H9 (cell line): ENCODE measurements around the gene PIK3R5. TPM values are rescaled to one million over a fixed set of nuclear protein-coding genes. Genes with fewer than 3 reads are reported as not detected.

Source experiments
- DNase-seq: peaks from one replicate; pipeline ENCODE4 v3.0.0-alpha.2; 2017
- H2AFZ ChIP-seq: one replicate; pipeline ENCODE4 v1.6.1; 2013; ENCODE audit warnings: mild to moderate bottlenecking, low read length, control low read depth, moderate library complexity
- H2AK5ac ChIP-seq: 2 replicates; pipeline ENCODE4 v1.6.1; 2013; ENCODE audit warnings: low read length, control low read depth, mixed read lengths; ENCODE audit not compliant: insufficient read length
- H2BK120ac ChIP-seq: one replicate; pipeline ENCODE4 v1.6.1; 2013; ENCODE audit warnings: low read depth, mild to moderate bottlenecking, low read length, control low read depth, inconsistent platforms; ENCODE audit not compliant: poor library complexity, severe bottlenecking
- H2BK12ac ChIP-seq: 2 replicates; pipeline ENCODE4 v1.6.1; 2013; ENCODE audit warnings: low read length, control low read depth, mixed read lengths, low read depth; ENCODE audit not compliant: insufficient read length
- H2BK15ac ChIP-seq: 2 replicates; pipeline ENCODE4 v1.6.1; 2013; ENCODE audit warnings: low read depth, low read length, control low read depth
- H2BK20ac ChIP-seq: one replicate; pipeline ENCODE4 v1.6.1; 2013; ENCODE audit warnings: low read depth, mild to moderate bottlenecking, low read length, control low read depth, inconsistent platforms; ENCODE audit not compliant: poor library complexity, severe bottlenecking
- H2BK5ac ChIP-seq: 2 replicates; pipeline ENCODE4 v1.6.1; 2013; ENCODE audit warnings: low read length, control low read depth, mixed read lengths; ENCODE audit not compliant: insufficient read length
- H3K14ac ChIP-seq: 2 replicates; pipeline ENCODE4 v1.6.1; 2013; ENCODE audit warnings: low read length, control low read depth; ENCODE audit not compliant: insufficient read depth
- H3K18ac ChIP-seq: 2 replicates; pipeline ENCODE4 v1.6.1; 2013; ENCODE audit warnings: low read depth, mild to moderate bottlenecking, mixed read lengths, low read length, control low read depth; ENCODE audit not compliant: insufficient read length
- H3K23ac ChIP-seq: 2 replicates; pipeline ENCODE4 v1.6.1; 2013; ENCODE audit warnings: low read length, control low read depth, mixed read lengths, low read depth; ENCODE audit not compliant: insufficient read length
- H3K23me2 ChIP-seq: 2 replicates; pipeline ENCODE4 v1.6.1; 2013; ENCODE audit warnings: low read depth, mild to moderate bottlenecking, mixed read lengths, low read length, control low read depth; ENCODE audit not compliant: insufficient read length, poor library complexity, severe bottlenecking
- H3K27ac ChIP-seq: 2 replicates; pipeline ENCODE4 v1.5.1; 2013; ENCODE audit warnings: low read length, control low read depth, mixed read lengths, low read depth; ENCODE audit not compliant: insufficient read length
- H3K27me3 ChIP-seq: 2 replicates; pipeline ENCODE4 v1.6.1; 2013; ENCODE audit warnings: low read length, control low read depth, inconsistent platforms; ENCODE audit not compliant: insufficient read depth
- H3K4ac ChIP-seq: 2 replicates; pipeline ENCODE4 v1.6.1; 2013; ENCODE audit warnings: low read depth, mild to moderate bottlenecking, control low read depth, inconsistent platforms, low read length, moderate library complexity
- H3K4me1 ChIP-seq: 2 replicates; pipeline ENCODE4 v1.6.1; 2013; ENCODE audit warnings: low read length, control low read depth, inconsistent platforms; ENCODE audit not compliant: insufficient read depth
- H3K4me2 ChIP-seq: 2 replicates; pipeline ENCODE4 v1.6.1; 2013; ENCODE audit warnings: low read length, control low read depth, mixed read lengths; ENCODE audit not compliant: insufficient read length, insufficient read depth
- H3K56ac ChIP-seq: 2 replicates; pipeline ENCODE4 v1.6.1; 2013; ENCODE audit warnings: low read depth, mild to moderate bottlenecking, mixed read lengths, low read length, control low read depth; ENCODE audit not compliant: insufficient read length
- H3K79me1 ChIP-seq: 2 replicates; pipeline ENCODE4 v1.6.1; 2013; ENCODE audit warnings: low read depth, mild to moderate bottlenecking, moderate library complexity, low read length, control low read depth, inconsistent platforms; ENCODE audit not compliant: insufficient read depth, poor library complexity, severe bottlenecking
- H3K79me2 ChIP-seq: 2 replicates; pipeline ENCODE4 v1.6.1; 2013; ENCODE audit warnings: low read length, control low read depth, inconsistent platforms; ENCODE audit not compliant: insufficient read depth
- H3K9ac ChIP-seq: 2 replicates; pipeline ENCODE4 v1.6.1; 2013; ENCODE audit warnings: low read length, control low read depth, mixed read lengths; ENCODE audit not compliant: insufficient read length; ENCODE audit errors: extremely low read depth
- H3K9me3 ChIP-seq: one replicate; pipeline ENCODE4 v1.6.1; 2013; ENCODE audit warnings: low read depth, low read length, inconsistent platforms; ENCODE audit not compliant: control insufficient read depth
- H3T11ph ChIP-seq: one replicate; pipeline ENCODE4 v1.6.1; 2013; ENCODE audit warnings: mild to moderate bottlenecking, low read length, control low read depth, inconsistent platforms
- H4K20me1 ChIP-seq: one replicate; pipeline ENCODE4 v1.6.1; 2013; ENCODE audit not compliant: control insufficient read depth, insufficient read length, insufficient read depth
- H4K5ac ChIP-seq: 2 replicates; pipeline ENCODE4 v1.6.1; 2013; ENCODE audit warnings: low read depth, mild to moderate bottlenecking, mixed read lengths, low read length, control low read depth; ENCODE audit not compliant: insufficient read length
- H4K8ac ChIP-seq: replicated peaks from 2 replicates; pipeline ENCODE4 v1.6.1; 2013; ENCODE audit warnings: low read length, control low read depth, mixed read lengths, low read depth; ENCODE audit not compliant: insufficient read length
- H4K91ac ChIP-seq: 2 replicates; pipeline ENCODE4 v1.6.1; 2013; ENCODE audit warnings: low read depth, mild to moderate bottlenecking, moderate library complexity, mixed read lengths, low read length, control low read depth; ENCODE audit not compliant: insufficient read length
- H3K27ac Mint-ChIP-seq, 3 experiments: 2 replicates in 2 of 3; 3 replicates in 1 of 3; pipeline ENCODE4 v1.8.0; 2020 to 2021; ENCODE audit warnings: mixed read lengths in 3 of 3, mild to moderate bottlenecking in 1 of 3, moderate library complexity in 1 of 3
- H3K27me3 Mint-ChIP-seq: 2 replicates; pipeline ENCODE4 v1.8.0; 2021; ENCODE audit warnings: low read depth, mild to moderate bottlenecking, moderate library complexity, mixed read lengths
- H3K36me3 Mint-ChIP-seq, 3 experiments: 2 replicates in 2 of 3; 3 replicates in 1 of 3; pipeline ENCODE4 v1.8.0; 2020 to 2021; ENCODE audit warnings: low read depth in 3 of 3, mixed read lengths in 3 of 3; ENCODE audit not compliant: insufficient read depth in 1 of 3
- H3K4me1 Mint-ChIP-seq, 2 experiments: 2 replicates each; pipeline ENCODE4 v1.8.0; 2020; ENCODE audit warnings: mixed read lengths in 2 of 2
- H3K4me3 Mint-ChIP-seq, 2 experiments: 2 replicates in 1 of 2; 3 replicates in 1 of 2; pipeline ENCODE4 v1.8.0; 2020 to 2021; ENCODE audit warnings: mild to moderate bottlenecking in 2 of 2, mixed read lengths in 2 of 2, moderate library complexity in 1 of 2
- H3K9me3 Mint-ChIP-seq, 2 experiments: 2 replicates in 1 of 2; 3 replicates in 1 of 2; pipeline ENCODE4 v1.8.0; 2020; ENCODE audit warnings: mild to moderate bottlenecking in 2 of 2, mixed read lengths in 2 of 2, moderate library complexity in 1 of 2
- CTCF ChIP-seq: fragments of 200-600 bp; sonication (generic); conservative IDR thresholded peaks from 3 replicates; pipeline ENCODE4 v1.8.0; 2021; ENCODE audit warnings: antibody characterized with exemption, mild to moderate bottlenecking
- WGBS: extraction: QIAGEN DNeasy Blood & Tissue Kit; methylation state at CpG from one replicate; pipeline ENCODE4 v1.1.7; 2013; ENCODE audit warnings: missing lambda C conversion rate, low lambda C conversion rate, mixed read lengths; ENCODE audit not compliant: insufficient read length; ENCODE audit errors: extremely low coverage; 5-methylcytosine and 5-hydroxymethylcytosine counted together
- total RNA-seq: library from RNA; stranded (reverse); gene quantifications from 2 replicates; pipeline ENCODE4 v1.2.1, GENCODE V29; 2021

Gene PIK3R5
- total RNA-seq, 1 experiment from 2014 or later = 1.4 TPM

GRCh38 chr17:8830141-8830540 lies 135.4 kb downstream of the PIK3R5 start:
- Histone ChIP-seq H3K14ac (no peak overlapping the region), H2BK120ac (no peak overlapping the region), H3K27me3 (no peaks in the 10 kb centered on the region), H2AFZ (no peak overlapping the region), H2BK12ac (no peak overlapping the region), H3K4ac (no peak overlapping the region), H4K91ac (no peak overlapping the region), H3K23ac (no peak overlapping the region), H3K9ac (no peak overlapping the region), H2BK15ac (no peak overlapping the region), H2BK20ac (no peak overlapping the region), H3K79me1 (no peaks in the 10 kb centered on the region), H3K56ac (no peak overlapping the region), H3K4me1 (no peaks in the 10 kb centered on the region), H2AK5ac (no peak overlapping the region), H3K4me2 (no peak overlapping the region), H3K79me2 (no peaks in the 10 kb centered on the region), H2BK5ac (no peak overlapping the region), H3K23me2 (no peaks in the 10 kb centered on the region), H4K5ac (no peak overlapping the region), H4K20me1 (no peaks in the 10 kb centered on the region), H3T11ph (no peak overlapping the region), H3K27ac (no peak overlapping the region), H3K18ac (no peak overlapping the region), H4K8ac (no peak overlapping the region), H3K9me3 (no peaks in the 10 kb centered on the region)
- Mint-ChIP-seq H3K4me1 (peaks cover 4 to 11% of the 10 kb centered on the region in 2 experiments; a peak in 3 of 4 replicates), H3K27me3 (peaks cover 7% of the 10 kb centered on the region), H3K36me3 (no peaks in the 10 kb centered on the region), H3K27ac (no peak overlapping the region), H3K4me3 (no peak overlapping the region), H3K9me3 (no peaks in the 10 kb centered on the region)
- WGBS = no CpG with 5 or more reads among the region's 10 CpGs
- no peak for TF ChIP-seq CTCF
- no peak for DNase-seq
